Measurements from ENCODE around the gene PRAMEF12. TPM values are rescaled to one million over a fixed set of nuclear protein-coding genes. Genes with fewer than 3 reads are reported as not detected.

PRAMEF12 gene
- total RNA-seq, 1 donor from 2014 or later, result not detected

Other genes starting within 250 kb of the PRAMEF12 start
- 41.8 TPM for gene DHRS3, start 155.5 kb upstream of the PRAMEF12 start, total RNA-seq
- not detected for gene AADACL4, start 129.7 kb upstream of the PRAMEF12 start, total RNA-seq
- not detected for gene AADACL3, start 57.6 kb upstream of the PRAMEF12 start, total RNA-seq
- gene CFAP107, start 27.5 kb upstream of the PRAMEF12 start, total RNA-seq, result not detected
- gene PRAMEF1, start 17.7 kb downstream of the PRAMEF12 start, total RNA-seq, result not detected
- not detected for gene PRAMEF11, start 57.7 kb downstream of the PRAMEF12 start, total RNA-seq
- gene HNRNPCL1, start 75.0 kb downstream of the PRAMEF12 start, total RNA-seq, result not detected
- not detected for gene PRAMEF2, start 83.3 kb downstream of the PRAMEF12 start, total RNA-seq
- not detected for gene PRAMEF4, start 112.5 kb downstream of the PRAMEF12 start, total RNA-seq
- not detected for gene PRAMEF10, start 124.5 kb downstream of the PRAMEF12 start, total RNA-seq
- not detected for gene PRAMEF7, start 142.9 kb downstream of the PRAMEF12 start, total RNA-seq
- not detected for gene PRAMEF6, start 173.8 kb downstream of the PRAMEF12 start, total RNA-seq

All from cardiac septum (tissue), 1 donor.